ENCODE results near the gene CKS1B. TPM values are rescaled to one million over a fixed set of nuclear protein-coding genes. Genes with fewer than 3 reads are reported as not detected.

Gene CKS1B
- total RNA-seq, 2 experiments from 2014 or later = 1.4 to 3.9 TPM

DNA sequence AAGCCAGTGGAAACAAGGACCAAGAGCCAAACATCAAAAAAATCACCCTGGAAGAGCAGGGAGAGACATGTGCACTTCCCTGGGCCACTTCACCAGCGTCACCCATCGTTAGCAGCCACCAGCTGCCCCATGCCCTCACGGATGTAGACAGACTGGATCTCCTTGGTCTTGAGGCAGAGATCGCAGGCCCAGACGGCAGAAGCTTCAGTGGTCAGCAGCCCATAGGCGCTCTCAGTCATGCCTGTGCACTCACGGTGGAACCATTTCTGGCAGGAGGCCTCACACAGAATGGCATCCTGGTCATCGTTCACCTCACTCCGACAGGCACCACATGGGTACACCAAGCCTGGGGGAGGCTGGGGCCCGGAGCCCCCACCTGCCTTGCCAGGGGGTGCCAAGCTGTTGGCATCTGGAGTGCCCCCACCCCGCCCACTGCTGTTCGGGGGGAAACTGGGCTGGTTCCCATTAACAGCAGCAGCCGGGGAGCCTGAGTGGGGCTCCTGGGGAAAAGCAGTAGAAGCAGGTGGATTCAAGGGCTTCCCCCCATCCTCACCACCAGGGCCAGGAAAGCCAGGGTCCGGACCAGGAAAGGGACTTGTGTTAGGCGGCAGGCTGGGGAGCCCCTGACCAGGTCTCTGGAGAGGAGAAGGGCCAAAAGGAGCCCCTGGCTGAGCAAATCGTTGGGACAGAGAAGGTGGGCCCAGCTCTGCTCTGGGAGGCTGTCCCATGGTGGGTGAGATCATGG lies 15.6 kb upstream of the CKS1B start:
- no peaks in the 10 kb centered on the region for H3K9me3 Mint-ChIP-seq
- peaks cover 45% of the 10 kb centered on the region for H3K4me1 Mint-ChIP-seq (ENCODE audit: low read depth)
- Histone ChIP-seq H3K36me3 (ENCODE audit: insufficient read depth, low read length) (peaks cover 35% of the 10 kb centered on the region), H3K9me3 (ENCODE audit: control insufficient read depth in 1 of 2, insufficient read depth in 1 of 2, low read length in 2 of 2) (no peaks in the 10 kb centered on the region), H3K4me1 (ENCODE audit: insufficient read depth, low read length) (peaks cover 85% of the 10 kb centered on the region), H3K4me3 (ENCODE audit: low read length) (no peak overlapping the region), H3K27ac (ENCODE audit: low read depth in 1 of 2, low read length in 2 of 2) (peak overlapping the region in 1 of 2 donors; percentile 7), H3K27me3 (ENCODE audit: control insufficient read depth in 1 of 2, insufficient read depth in 2 of 2, low read length in 2 of 2) (no peaks in the 10 kb centered on the region)
- CTCF ChIA-PET = interaction anchor here (3.9 to 5.0 kb wide), 2 partner anchors 40 to 58 kb away, joined by 24 to 47 read pairs; no protein-coding TSS in a partner anchor
- H3K36me3 Mint-ChIP-seq (ENCODE audit: low read depth) = peaks cover 50% of the 10 kb centered on the region
- no peak for DNase-seq
- H3K27ac Mint-ChIP-seq = no peak overlapping the region
- H3K4me3 Mint-ChIP-seq = peak overlapping the region; percentile 20
- intact Hi-C loops (cut with DNase I, micrococcal nuclease) = loop anchor here in 1 of 2 experiments (10.0 kb wide), 1 partner anchor 126 kb away; no protein-coding TSS in a partner anchor
- ATAC-seq (ENCODE audit: poor library complexity) = no peak
- no peaks in the 10 kb centered on the region for H3K27me3 Mint-ChIP-seq
- TF ChIP-seq, protein P1, sequence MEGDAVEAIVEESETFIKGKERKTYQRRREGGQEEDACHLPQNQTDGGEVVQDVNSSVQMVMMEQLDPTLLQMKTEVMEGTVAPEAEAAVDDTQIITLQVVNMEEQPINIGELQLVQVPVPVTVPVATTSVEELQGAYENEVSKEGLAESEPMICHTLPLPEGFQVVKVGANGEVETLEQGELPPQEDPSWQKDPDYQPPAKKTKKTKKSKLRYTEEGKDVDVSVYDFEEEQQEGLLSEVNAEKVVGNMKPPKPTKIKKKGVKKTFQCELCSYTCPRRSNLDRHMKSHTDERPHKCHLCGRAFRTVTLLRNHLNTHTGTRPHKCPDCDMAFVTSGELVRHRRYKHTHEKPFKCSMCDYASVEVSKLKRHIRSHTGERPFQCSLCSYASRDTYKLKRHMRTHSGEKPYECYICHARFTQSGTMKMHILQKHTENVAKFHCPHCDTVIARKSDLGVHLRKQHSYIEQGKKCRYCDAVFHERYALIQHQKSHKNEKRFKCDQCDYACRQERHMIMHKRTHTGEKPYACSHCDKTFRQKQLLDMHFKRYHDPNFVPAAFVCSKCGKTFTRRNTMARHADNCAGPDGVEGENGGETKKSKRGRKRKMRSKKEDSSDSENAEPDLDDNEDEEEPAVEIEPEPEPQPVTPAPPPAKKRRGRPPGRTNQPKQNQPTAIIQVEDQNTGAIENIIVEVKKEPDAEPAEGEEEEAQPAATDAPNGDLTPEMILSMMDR (IDR thresholded peaks at IDR 0.05) = no peak
- POLR2A ChIA-PET = no interaction called here

DNA sequence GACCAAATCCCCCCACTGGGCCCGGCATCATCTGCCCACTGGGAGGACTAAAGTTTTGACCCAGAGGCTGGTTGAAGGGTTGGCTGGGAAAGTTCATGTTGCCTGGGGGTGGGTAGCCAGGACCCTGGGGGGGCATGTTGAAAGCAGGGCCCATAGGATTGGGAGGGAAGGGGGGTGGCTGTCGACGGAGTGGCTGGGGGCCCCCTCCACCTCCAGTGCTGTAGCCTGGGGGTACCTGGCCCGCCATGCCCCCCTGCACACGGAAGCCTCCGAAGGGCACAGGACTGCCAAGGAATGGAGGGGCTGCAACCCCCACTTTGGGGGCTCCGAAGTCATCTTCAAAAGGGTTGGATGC lies 15.1 kb upstream of the CKS1B start:
- Histone ChIP-seq H3K27me3 (ENCODE audit: control insufficient read depth in 1 of 2, insufficient read depth in 2 of 2, low read length in 2 of 2) (no peaks in the 10 kb centered on the region), H3K4me3 (ENCODE audit: low read length) (no peak overlapping the region), H3K9me3 (ENCODE audit: control insufficient read depth in 1 of 2, insufficient read depth in 1 of 2, low read length in 2 of 2) (no peaks in the 10 kb centered on the region), H3K36me3 (ENCODE audit: insufficient read depth, low read length) (peaks cover 39% of the 10 kb centered on the region), H3K27ac (ENCODE audit: low read depth in 1 of 2, low read length in 2 of 2) (peak overlapping the region in 1 of 2 donors; percentile 7), H3K4me1 (ENCODE audit: insufficient read depth, low read length) (peaks cover 79% of the 10 kb centered on the region)
- H3K4me1 Mint-ChIP-seq (ENCODE audit: low read depth) = peaks cover 39% of the 10 kb centered on the region
- no peaks in the 10 kb centered on the region for H3K27me3 Mint-ChIP-seq
- TF ChIP-seq, protein P1 (IDR thresholded peaks at IDR 0.05) = no peak
- peak overlapping the region; percentile 38 for H3K4me3 Mint-ChIP-seq
- DNase-seq (no peak), ATAC-seq (ENCODE audit: poor library complexity) (no peak)
- ChIA-PET CTCF (interaction anchor here (0.8 to 3.9 kb wide), 2 partner anchors 39 to 58 kb away, joined by 3 to 47 read pairs; no protein-coding TSS in a partner anchor), POLR2A (interaction anchor here (0.7 to 2.9 kb wide), 3 partner anchors 16 to 58 kb away, joined by 3 to 22 read pairs (median 3); no protein-coding TSS in a partner anchor)
- H3K27ac Mint-ChIP-seq = peak overlapping the region; percentile 98
- H3K36me3 Mint-ChIP-seq (ENCODE audit: low read depth) = peaks cover 51% of the 10 kb centered on the region
- H3K9me3 Mint-ChIP-seq = no peaks in the 10 kb centered on the region
- intact Hi-C loops (cut with DNase I, micrococcal nuclease) = loop anchor here in 1 of 2 experiments (10.0 kb wide), 1 partner anchor 125 kb away; no protein-coding TSS in a partner anchor

DNA sequence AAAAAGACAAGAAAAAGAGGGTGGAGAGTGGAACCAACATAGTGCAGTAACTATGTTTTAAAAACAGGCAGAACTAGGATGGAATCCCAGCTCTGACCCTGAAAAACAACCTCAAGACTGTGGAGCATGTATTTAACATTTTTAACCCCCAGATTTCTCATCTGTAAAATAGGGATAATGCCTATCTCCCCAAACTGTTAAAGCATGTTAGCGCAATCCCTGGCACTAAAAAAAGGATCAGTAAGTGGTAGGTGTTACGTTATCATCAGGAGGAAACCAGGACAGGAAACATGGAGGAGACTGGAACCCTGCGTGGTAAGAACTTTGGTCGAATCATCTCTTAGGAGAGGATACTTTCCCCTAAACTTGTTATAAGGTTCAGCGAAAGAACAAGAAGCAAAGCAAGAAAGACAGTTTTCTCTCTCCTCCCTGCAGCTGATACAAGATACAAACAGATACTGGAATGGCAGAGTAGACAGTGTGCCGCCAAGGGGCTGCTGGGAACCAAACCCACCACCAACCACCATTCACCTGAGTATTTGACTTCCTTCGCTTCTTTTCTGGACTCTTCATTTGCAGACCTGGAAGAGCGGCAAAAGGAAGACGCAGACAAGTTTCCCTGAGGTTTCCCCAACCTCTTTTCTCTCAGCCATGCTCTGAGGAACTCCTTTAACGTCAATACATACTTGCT lies 13.9 kb upstream of the CKS1B start:
- Histone ChIP-seq H3K4me3 (ENCODE audit: low read length) (peak overlapping the region; percentile 68), H3K9me3 (ENCODE audit: control insufficient read depth in 1 of 2, insufficient read depth in 1 of 2, low read length in 2 of 2) (no peaks in the 10 kb centered on the region), H3K27me3 (ENCODE audit: control insufficient read depth in 1 of 2, insufficient read depth in 2 of 2, low read length in 2 of 2) (no peaks in the 10 kb centered on the region), H3K27ac (ENCODE audit: low read depth in 1 of 2, low read length in 2 of 2) (peak overlapping the region; percentile 83 to 95), H3K36me3 (ENCODE audit: insufficient read depth, low read length) (peaks cover 45% of the 10 kb centered on the region), H3K4me1 (ENCODE audit: insufficient read depth, low read length) (peaks cover 69% of the 10 kb centered on the region)
- Mint-ChIP-seq H3K36me3 (ENCODE audit: low read depth) (peaks cover 53% of the 10 kb centered on the region), H3K4me3 (peak overlapping the region; percentile 99), H3K9me3 (no peaks in the 10 kb centered on the region), H3K27me3 (no peaks in the 10 kb centered on the region), H3K27ac (peak overlapping the region; percentile 98), H3K4me1 (ENCODE audit: low read depth) (peaks cover 28% of the 10 kb centered on the region)
- ChIA-PET POLR2A (interaction anchor here (0.6 to 3.2 kb wide), 16 partner anchors 8 to 401 kb away, joined by 3 to 28 read pairs (median 6); partner anchors contain the start of genes ADAM15, CKS1B, FLAD1 and PMVK), CTCF (interaction anchor here (0.7 to 5.6 kb wide), 16 partner anchors 9 to 169 kb away, joined by 3 to 47 read pairs (median 5); partner anchors contain the start of genes CKS1B, FLAD1 and PMVK)
- TF ChIP-seq, protein P1 (IDR thresholded peaks at IDR 0.05) = no peak
- peak in 2 of 14 experiments; percentile 41 to 42 for DNase-seq
- ATAC-seq (ENCODE audit: poor library complexity) = peak; percentile 1
- intact Hi-C loops (cut with DNase I, micrococcal nuclease) = loop anchor here in 1 of 2 experiments (1.0 to 5.0 kb wide), 2 partner anchors 23 to 102 kb away; partner anchors contain the start of gene EFNA4

Data from CD4-positive, alpha-beta T cell (primary cell).